A673 (cell line): ENCODE data around the gene TXLNG. TPM values are rescaled to one million over a fixed set of nuclear protein-coding genes. Genes with fewer than 3 reads are reported as not detected.
"Not testable (repeated sequence)": the region's sequence is repeated elsewhere in the genome, so short reads cannot be mapped to it uniquely, and the experiment has no call there.

ENCODE experiments used
- BruUV-seq: library from RNA; stranded (reverse); fragments of 400-500 nt; replicated peaks from 2 replicates; lab custom pipeline; 2021; lab: Mats Ljungman, UMichigan
- CTCF ChIA-PET: fragments of 300-600 bp; sonication (Branson Sonifier 250); formaldehyde crosslinking; loops from one replicate; lab custom pipeline; 2022; ENCODE audit warnings: antibody characterized with exemption; lab: Charles Lee
- POLR2A ChIA-PET: fragments of 300-600 bp; sonication (Branson Sonifier 250); formaldehyde crosslinking; loops from one replicate; lab custom pipeline; 2022; ENCODE audit warnings: antibody characterized with exemption; ENCODE audit not compliant: low non-redundant PET; lab: Charles Lee
- DNase-seq: peaks from one replicate; pipeline ENCODE4 v3.0.0-alpha.2; 2015; ENCODE audit warnings: low spot score
- H3K27ac ChIP-seq: fragments of 200-600 bp; sonication (generic); 2 replicates; pipeline ENCODE4 v1.5.1; 2016; ENCODE audit warnings: mixed run types, low read depth, mild to moderate bottlenecking, mixed read lengths, antibody characterized with exemption, low read length; ENCODE audit not compliant: poor library complexity, severe bottlenecking
- H3K27me3 ChIP-seq: fragments of 200-600 bp; sonication (generic); replicated peaks from 2 replicates; pipeline ENCODE4 v1.6.1; 2017; ENCODE audit warnings: mixed run types, low read depth, mild to moderate bottlenecking, mixed read lengths, antibody characterized with exemption, low read length; ENCODE audit not compliant: insufficient read depth, poor library complexity
- H3K36me3 ChIP-seq: fragments of 200-600 bp; sonication (generic); 2 replicates; pipeline ENCODE4 v1.6.1; 2016; ENCODE audit warnings: mixed run types, mild to moderate bottlenecking, mixed read lengths, antibody characterized with exemption, low read length; ENCODE audit not compliant: insufficient read depth, poor library complexity, severe bottlenecking
- H3K4me1 ChIP-seq: fragments of 200-600 bp; sonication (generic); 2 replicates; pipeline ENCODE4 v1.6.1; 2017; ENCODE audit warnings: mixed run types, mild to moderate bottlenecking, mixed read lengths, antibody characterized with exemption, low read length; ENCODE audit not compliant: insufficient read depth, poor library complexity, severe bottlenecking
- H3K4me3 ChIP-seq: fragments of 200-600 bp; sonication (generic); 2 replicates; pipeline ENCODE4 v1.5.1; 2016; ENCODE audit warnings: low read depth, mixed run types, mild to moderate bottlenecking, mixed read lengths, low read length; ENCODE audit not compliant: poor library complexity, severe bottlenecking
- H3K9me3 ChIP-seq: fragments of 200-600 bp; sonication (generic); 2 replicates; pipeline ENCODE4 v1.6.1; 2016; ENCODE audit warnings: mixed run types, low read depth, mild to moderate bottlenecking, mixed read lengths, antibody characterized with exemption, low read length; ENCODE audit not compliant: poor library complexity, severe bottlenecking
- CTCF ChIP-seq: fragments of 300-800, 200-600 bp; sonication (generic); conservative IDR thresholded peaks from 2 replicates; pipeline ENCODE4 v1.5.1; 2017; ENCODE audit warnings: low read depth, mild to moderate bottlenecking, antibody characterized with exemption, low read length, moderate library complexity, mixed read lengths
- EZH2 ChIP-seq: fragments of 200-600 bp; sonication (generic); IDR thresholded peaks from 2 replicates; pipeline ENCODE4 v1.6.1; 2017; ENCODE audit warnings: borderline replicate concordance, low read depth, mild to moderate bottlenecking, mixed read lengths, antibody characterized with exemption, low read length; ENCODE audit not compliant: poor library complexity, severe bottlenecking
- intact Hi-C: fragments of 100-400 bp; cut with micrococcal nuclease; formaldehyde crosslinking; loops from one replicate; pipeline ENCODE4 v1.10.0; 2022; ENCODE audit not compliant: unreplicated experiment
- total RNA-seq: library from RNA; stranded (reverse); gene quantifications from 2 replicates; pipeline ENCODE4 v1.2.3, GENCODE V29; 2021

The TXLNG gene
- total RNA-seq, 1 experiment from 2014 or later: 25.7 TPM

GRCh38 chrX:16852617-16853179 lies 66.4 kb downstream of the TXLNG start:
- intact Hi-C loops: no loop called here
- TF ChIP-seq EZH2 (no peak), CTCF (no peak)
- H3K36me3 ChIP-seq: peaks cover 56% of the 10 kb centered on the region
- H3K4me3 ChIP-seq: no peak overlapping the region
- DNase-seq: no peak
- ChIA-PET POLR2A (no interaction called here), CTCF (interaction anchor here (0.5 kb wide), 1 partner anchor 141 kb away, joined by 3 read pairs; no protein-coding TSS in a partner anchor)
- peaks cover 24% of the 10 kb centered on the region for H3K27me3 ChIP-seq
- H3K4me1 ChIP-seq: no peaks in the 10 kb centered on the region
- no peak overlapping the region for H3K27ac ChIP-seq
- BruUV-seq: TSS peak; percentile 19
- H3K9me3 ChIP-seq: no peaks in the 10 kb centered on the region

GRCh38 chrX:16853537-16853936 lies 67.3 kb downstream of the TXLNG start:
- Histone ChIP-seq H3K27me3 (peaks cover 22% of the 10 kb centered on the region), H3K9me3 (no peaks in the 10 kb centered on the region), H3K4me3 (no peak overlapping the region), H3K4me1 (no peaks in the 10 kb centered on the region), H3K27ac (no peak overlapping the region), H3K36me3 (peaks cover 55% of the 10 kb centered on the region)
- TF ChIP-seq EZH2: no peak
- no peak for TF ChIP-seq CTCF
- no peak for DNase-seq
- no TSS peak for BruUV-seq
- ChIA-PET CTCF (no interaction called here), POLR2A (no interaction called here)
- intact Hi-C loops: no loop called here

GRCh38 chrX:16855363-16856075 lies 69.3 kb downstream of the TXLNG start:
- H3K4me3 ChIP-seq: no peak overlapping the region
- BruUV-seq: no TSS peak
- TF ChIP-seq EZH2 (no peak), CTCF (no peak)
- H3K36me3 ChIP-seq: peaks cover 65% of the 10 kb centered on the region
- DNase-seq: no peak
- ChIA-PET CTCF (interaction anchor here (0.7 kb wide), 1 partner anchor 8 kb away, joined by 7 read pairs; no protein-coding TSS in a partner anchor), POLR2A (no interaction called here)
- H3K4me1 ChIP-seq: no peaks in the 10 kb centered on the region
- H3K9me3 ChIP-seq: no peaks in the 10 kb centered on the region
- intact Hi-C loops: no loop called here
- H3K27ac ChIP-seq: no peak overlapping the region
- peaks cover 16% of the 10 kb centered on the region for H3K27me3 ChIP-seq

GRCh38 chrX:16856076-16856404 lies 69.8 kb downstream of the TXLNG start:
- CTCF ChIA-PET: interaction anchor here (0.7 kb wide), 1 partner anchor 8 kb away, joined by 7 read pairs; no protein-coding TSS in a partner anchor
- intact Hi-C loops, H3K27ac ChIP-seq, H3K4me1 ChIP-seq, POLR2A ChIA-PET, H3K9me3 ChIP-seq, H3K4me3 ChIP-seq, BruUV-seq: not testable (repeated sequence)
- Histone ChIP-seq H3K36me3 (peaks cover 60% of the 10 kb centered on the region), H3K27me3 (peaks cover 14% of the 10 kb centered on the region)
- peak; percentile 32 for DNase-seq
